ENCODE data around the gene HLA-DMA.
A peak's percentile ranks its signal among the peaks of the same experiment; 100 is the strongest.

HLA-DMA gene

GRCh38 chr6:32952817-32953739 is at the start of gene HLA-DMA:
Gene HLA-DMA, minus strand, starts transcription at chr6:32953097. Its CDS starts 61 bp downstream, at chr6:32953036.
- no peak for DNase-seq

- no peak for DNase-seq
These were observed 48.8 kb upstream of the HLA-DMA start for GRCh38 chr6:33001685-33002084.

GRCh38 chr6:33000055-33000454 is 47.2 kb upstream of the HLA-DMA start:
- DNase-seq, result no peak

- DNase-seq, result no peak
These were observed 42.6 kb upstream of the HLA-DMA start for GRCh38 chr6:32995448-32995847.

- DNase-seq, result no peak
These were observed 40.6 kb upstream of the HLA-DMA start for GRCh38 chr6:32993363-32993973.

GRCh38 chr6:32991972-32992371 is 39.1 kb upstream of the HLA-DMA start:
- no peak for DNase-seq

- no peak for DNase-seq
These were observed 36.5 kb upstream of the HLA-DMA start for GRCh38 chr6:32989368-32989767.

- peak; percentile 90 for DNase-seq
These were observed 31.9 kb upstream of the HLA-DMA start for GRCh38 chr6:32984622-32985389.

- DNase-seq, result no peak
These were observed 31.2 kb upstream of the HLA-DMA start for GRCh38 chr6:32983964-32984621.

- DNase-seq, result no peak
These were observed 30.6 kb upstream of the HLA-DMA start for GRCh38 chr6:32983493-32983848.

- no peak for DNase-seq
These were observed 30.0 kb upstream of the HLA-DMA start for GRCh38 chr6:32982702-32983492.

- DNase-seq, result peak; percentile 74
These were observed 29.3 kb upstream of the HLA-DMA start for GRCh38 chr6:32982084-32982701.

GRCh38 chr6:32980488-32981038 is 27.7 kb upstream of the HLA-DMA start:
- DNase-seq, result no peak

GRCh38 chr6:32979720-32980487 is 27.0 kb upstream of the HLA-DMA start:
- no peak for DNase-seq

- no peak for DNase-seq
These were observed 25.0 kb upstream of the HLA-DMA start for GRCh38 chr6:32977953-32978324.

- DNase-seq, result no peak
These were observed 24.5 kb upstream of the HLA-DMA start for GRCh38 chr6:32977272-32977952.

GRCh38 chr6:32976334-32977069 is 23.6 kb upstream of the HLA-DMA start:
- no peak for DNase-seq

- DNase-seq, result no peak
These were observed 23.0 kb upstream of the HLA-DMA start for GRCh38 chr6:32975886-32976285.

Measured in NCI-H510A (cell line).